ENCODE results near the gene MYL10.
A peak's percentile ranks its signal among the peaks of the same experiment; 100 is the strongest.

Gene MYL10

GRCh38 chr7:101671371-101672356 is 42.6 kb upstream of the MYL10 start:
- H3K27ac ChIP-seq (ENCODE audit: low read depth, low read length): peak overlapping the region; percentile 14

GRCh38 chr7:101669307-101669706 is 40.2 kb upstream of the MYL10 start:
- peaks cover 0 to 4% (median 0%) of the 10 kb centered on the region in 5 donors for H3K27me3 ChIP-seq (ENCODE audit: control insufficient read depth in 5 of 5, insufficient read depth in 4 of 5, low read length in 5 of 5)
- H3K9me3 ChIP-seq (ENCODE audit: control insufficient read depth in 5 of 5, low read length in 5 of 5): peaks cover 3 to 6% (median 3%) of the 10 kb centered on the region in 5 donors
- no peak overlapping the region for H3K9ac ChIP-seq (ENCODE audit: low read length in 5 of 5)
- H3K4me3 ChIP-seq (ENCODE audit: low read depth in 1 of 5, low read length in 5 of 5): no peak overlapping the region
- H3K27ac ChIP-seq (ENCODE audit: low read depth, low read length): no peak overlapping the region
- H3K36me3 ChIP-seq (ENCODE audit: control insufficient read depth in 5 of 5, insufficient read depth in 5 of 5, low read length in 5 of 5): no peaks in the 10 kb centered on the region
- H3K4me1 ChIP-seq (ENCODE audit: control insufficient read depth in 5 of 5, insufficient read depth in 5 of 5, low read length in 5 of 5): peaks cover 0 to 12% (median 10%) of the 10 kb centered on the region in 5 donors

More at GRCh38 chr7:101671371-101672356, 42.6 kb upstream of the MYL10 start:
- no peak overlapping the region for H3K9ac ChIP-seq (ENCODE audit: low read length in 5 of 5)
- no peaks in the 10 kb centered on the region for H3K27me3 ChIP-seq (ENCODE audit: control insufficient read depth in 5 of 5, insufficient read depth in 4 of 5, low read length in 5 of 5)
- H3K9me3 ChIP-seq (ENCODE audit: control insufficient read depth in 5 of 5, low read length in 5 of 5): peaks cover 3 to 6% (median 3%) of the 10 kb centered on the region in 5 donors
- no peak overlapping the region for H3K4me3 ChIP-seq (ENCODE audit: low read depth in 1 of 5, low read length in 5 of 5)
- H3K36me3 ChIP-seq (ENCODE audit: control insufficient read depth in 5 of 5, insufficient read depth in 5 of 5, low read length in 5 of 5): no peaks in the 10 kb centered on the region
- peaks cover 0 to 12% (median 10%) of the 10 kb centered on the region in 5 donors for H3K4me1 ChIP-seq (ENCODE audit: control insufficient read depth in 5 of 5, insufficient read depth in 5 of 5, low read length in 5 of 5)

GRCh38 chr7:101668726-101669125 is 39.6 kb upstream of the MYL10 start:
- no peaks in the 10 kb centered on the region for H3K36me3 ChIP-seq (ENCODE audit: control insufficient read depth in 5 of 5, insufficient read depth in 5 of 5, low read length in 5 of 5)
- peaks cover 0 to 4% (median 0%) of the 10 kb centered on the region in 5 donors for H3K27me3 ChIP-seq (ENCODE audit: control insufficient read depth in 5 of 5, insufficient read depth in 4 of 5, low read length in 5 of 5)

GRCh38 chr7:101667920-101668319 is 38.8 kb upstream of the MYL10 start:
- Histone ChIP-seq H3K27me3 (ENCODE audit: control insufficient read depth in 5 of 5, insufficient read depth in 4 of 5, low read length in 5 of 5) (peaks cover 0 to 4% (median 0%) of the 10 kb centered on the region in 5 donors), H3K27ac (ENCODE audit: low read depth, low read length) (no peak overlapping the region), H3K36me3 (ENCODE audit: control insufficient read depth in 5 of 5, insufficient read depth in 5 of 5, low read length in 5 of 5) (no peaks in the 10 kb centered on the region), H3K4me3 (ENCODE audit: low read depth in 1 of 5, low read length in 5 of 5) (no peak overlapping the region), H3K9me3 (ENCODE audit: control insufficient read depth in 5 of 5, low read length in 5 of 5) (peaks cover 0 to 7% (median 3%) of the 10 kb centered on the region in 5 donors), H3K9ac (ENCODE audit: low read length in 5 of 5) (no peak overlapping the region), H3K4me1 (ENCODE audit: control insufficient read depth in 5 of 5, insufficient read depth in 5 of 5, low read length in 5 of 5) (peaks cover 0 to 12% (median 10%) of the 10 kb centered on the region in 5 donors)

More at GRCh38 chr7:101668726-101669125, 39.6 kb upstream of the MYL10 start:
- H3K27ac ChIP-seq (ENCODE audit: low read depth, low read length): no peak overlapping the region
- peaks cover 0 to 12% (median 10%) of the 10 kb centered on the region in 5 donors for H3K4me1 ChIP-seq (ENCODE audit: control insufficient read depth in 5 of 5, insufficient read depth in 5 of 5, low read length in 5 of 5)
- no peak overlapping the region for H3K9ac ChIP-seq (ENCODE audit: low read length in 5 of 5)
- no peak overlapping the region for H3K4me3 ChIP-seq (ENCODE audit: low read depth in 1 of 5, low read length in 5 of 5)
- peaks cover 3 to 8% (median 3%) of the 10 kb centered on the region in 5 donors for H3K9me3 ChIP-seq (ENCODE audit: control insufficient read depth in 5 of 5, low read length in 5 of 5)

GRCh38 chr7:101667399-101667798 is 38.3 kb upstream of the MYL10 start:
- Histone ChIP-seq H3K27ac (ENCODE audit: low read depth, low read length) (no peak overlapping the region), H3K4me1 (ENCODE audit: control insufficient read depth in 5 of 5, insufficient read depth in 5 of 5, low read length in 5 of 5) (peaks cover 0 to 12% (median 10%) of the 10 kb centered on the region in 5 donors), H3K9ac (ENCODE audit: low read length in 5 of 5) (no peak overlapping the region), H3K9me3 (ENCODE audit: control insufficient read depth in 5 of 5, low read length in 5 of 5) (peaks cover 0 to 7% (median 3%) of the 10 kb centered on the region in 5 donors), H3K36me3 (ENCODE audit: control insufficient read depth in 5 of 5, insufficient read depth in 5 of 5, low read length in 5 of 5) (no peaks in the 10 kb centered on the region), H3K4me3 (ENCODE audit: low read depth in 1 of 5, low read length in 5 of 5) (no peak overlapping the region), H3K27me3 (ENCODE audit: control insufficient read depth in 5 of 5, insufficient read depth in 4 of 5, low read length in 5 of 5) (peaks cover 0 to 4% (median 0%) of the 10 kb centered on the region in 5 donors)

GRCh38 chr7:101666741-101667140 is 37.6 kb upstream of the MYL10 start:
- Histone ChIP-seq H3K27ac (ENCODE audit: low read depth, low read length) (no peak overlapping the region), H3K4me1 (ENCODE audit: control insufficient read depth in 5 of 5, insufficient read depth in 5 of 5, low read length in 5 of 5) (peaks cover 0 to 7% (median 6%) of the 10 kb centered on the region in 5 donors), H3K9ac (ENCODE audit: low read length in 5 of 5) (no peak overlapping the region), H3K27me3 (ENCODE audit: control insufficient read depth in 5 of 5, insufficient read depth in 4 of 5, low read length in 5 of 5) (peaks cover 0 to 4% (median 2%) of the 10 kb centered on the region in 5 donors), H3K4me3 (ENCODE audit: low read depth in 1 of 5, low read length in 5 of 5) (no peak overlapping the region), H3K36me3 (ENCODE audit: control insufficient read depth in 5 of 5, insufficient read depth in 5 of 5, low read length in 5 of 5) (no peaks in the 10 kb centered on the region), H3K9me3 (ENCODE audit: control insufficient read depth in 5 of 5, low read length in 5 of 5) (peaks cover 0 to 9% (median 3%) of the 10 kb centered on the region in 5 donors)

- Histone ChIP-seq H3K9me3 (ENCODE audit: control insufficient read depth in 5 of 5, low read length in 5 of 5) (peaks cover 0 to 9% (median 3%) of the 10 kb centered on the region in 5 donors), H3K27ac (ENCODE audit: low read depth, low read length) (no peak overlapping the region), H3K36me3 (ENCODE audit: control insufficient read depth in 5 of 5, insufficient read depth in 5 of 5, low read length in 5 of 5) (no peaks in the 10 kb centered on the region)
Observed at GRCh38 chr7:101666293-101666692, 37.2 kb upstream of the MYL10 start.

GRCh38 chr7:101664893-101665471 is 35.9 kb upstream of the MYL10 start:
- Histone ChIP-seq H3K27me3 (ENCODE audit: control insufficient read depth in 5 of 5, insufficient read depth in 4 of 5, low read length in 5 of 5) (peaks cover 0 to 6% (median 4%) of the 10 kb centered on the region in 5 donors), H3K27ac (ENCODE audit: low read depth, low read length) (no peak overlapping the region), H3K9ac (ENCODE audit: low read length in 5 of 5) (no peak overlapping the region), H3K9me3 (ENCODE audit: control insufficient read depth in 5 of 5, low read length in 5 of 5) (peaks cover 0 to 9% (median 3%) of the 10 kb centered on the region in 5 donors), H3K36me3 (ENCODE audit: control insufficient read depth in 5 of 5, insufficient read depth in 5 of 5, low read length in 5 of 5) (no peaks in the 10 kb centered on the region), H3K4me3 (ENCODE audit: low read depth in 1 of 5, low read length in 5 of 5) (no peak overlapping the region), H3K4me1 (ENCODE audit: control insufficient read depth in 5 of 5, insufficient read depth in 5 of 5, low read length in 5 of 5) (no peaks in the 10 kb centered on the region)

More at GRCh38 chr7:101666293-101666692, 37.2 kb upstream of the MYL10 start:
- peaks cover 0 to 2% (median 2%) of the 10 kb centered on the region in 5 donors for H3K4me1 ChIP-seq (ENCODE audit: control insufficient read depth in 5 of 5, insufficient read depth in 5 of 5, low read length in 5 of 5)
- H3K4me3 ChIP-seq (ENCODE audit: low read depth in 1 of 5, low read length in 5 of 5): no peak overlapping the region
- no peak overlapping the region for H3K9ac ChIP-seq (ENCODE audit: low read length in 5 of 5)
- peaks cover 0 to 4% (median 2%) of the 10 kb centered on the region in 5 donors for H3K27me3 ChIP-seq (ENCODE audit: control insufficient read depth in 5 of 5, insufficient read depth in 4 of 5, low read length in 5 of 5)

- Histone ChIP-seq H3K36me3 (ENCODE audit: control insufficient read depth in 5 of 5, insufficient read depth in 5 of 5, low read length in 5 of 5) (no peaks in the 10 kb centered on the region), H3K9ac (ENCODE audit: low read length in 5 of 5) (no peak overlapping the region)
Observed at GRCh38 chr7:101664436-101664835, 35.3 kb upstream of the MYL10 start.

More at GRCh38 chr7:101664436-101664835, 35.3 kb upstream of the MYL10 start:
- Histone ChIP-seq H3K27me3 (ENCODE audit: control insufficient read depth in 5 of 5, insufficient read depth in 4 of 5, low read length in 5 of 5) (peaks cover 0 to 6% (median 4%) of the 10 kb centered on the region in 5 donors), H3K4me3 (ENCODE audit: low read depth in 1 of 5, low read length in 5 of 5) (no peak overlapping the region), H3K27ac (ENCODE audit: low read depth, low read length) (no peak overlapping the region), H3K4me1 (ENCODE audit: control insufficient read depth in 5 of 5, insufficient read depth in 5 of 5, low read length in 5 of 5) (no peaks in the 10 kb centered on the region), H3K9me3 (ENCODE audit: control insufficient read depth in 5 of 5, low read length in 5 of 5) (peaks cover 0 to 9% (median 3%) of the 10 kb centered on the region in 5 donors)
